Kidney epithelial cell (primary cell): ENCODE results near the gene NMD3. TPM values are rescaled to one million over a fixed set of nuclear protein-coding genes. Genes with fewer than 3 reads are reported as not detected.
A peak's percentile ranks its signal among the peaks of the same experiment; 100 is the strongest.

Source experiments
- DNase-seq: peaks from one replicate; pipeline ENCODE4 v3.0.0-alpha.2; 2010; ENCODE audit warnings: low read depth
- H3K27me3 ChIP-seq: 2 replicates; pipeline ENCODE4 v1.6.0; 2011; ENCODE audit warnings: low read length; ENCODE audit not compliant: control insufficient read depth, insufficient read depth
- H3K36me3 ChIP-seq: 2 replicates; pipeline ENCODE4 v1.5.1; 2011; ENCODE audit warnings: low read length; ENCODE audit not compliant: control insufficient read depth, insufficient read depth
- H3K4me3 ChIP-seq: 2 replicates; pipeline ENCODE4 v1.5.1; 2011; ENCODE audit warnings: low read depth, mild to moderate bottlenecking, control low read depth, low read length
- CTCF ChIP-seq: IDR thresholded peaks from 2 replicates; pipeline ENCODE4 v1.5.1; 2011; ENCODE audit warnings: mild to moderate bottlenecking, moderate library complexity, low read length, control low read depth, inconsistent platforms; ENCODE audit not compliant: insufficient read depth, poor library complexity, severe bottlenecking
- total RNA-seq: library from RNA; depleted of rRNA; stranded (reverse); fragments of >200 nt; gene quantifications from 2 replicates; pipeline ENCODE4 v1.2.3, GENCODE V29; 2015

NMD3 gene
- total RNA-seq, 1 donor from 2014 or later = 53.9 TPM

DNA sequence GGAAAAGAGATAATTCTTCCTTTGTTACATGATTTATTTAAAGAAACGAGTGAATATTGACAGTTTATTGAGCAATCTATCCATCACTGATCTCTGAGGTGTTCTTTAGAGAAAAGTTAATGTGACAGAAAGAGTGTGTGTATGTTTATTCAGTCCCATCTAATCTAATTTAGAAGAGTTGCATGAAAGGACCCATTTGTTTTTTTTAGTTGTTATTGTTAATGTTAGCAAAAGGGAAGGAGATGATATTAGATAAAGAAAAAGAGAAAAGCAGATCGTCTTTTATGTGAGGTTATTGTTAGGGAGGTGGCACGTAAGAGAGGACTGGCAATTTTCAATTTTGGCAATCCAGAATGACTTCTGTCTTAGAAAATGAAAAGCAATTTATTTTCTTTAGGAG, 46.5 kb downstream of the NMD3 start:
- H3K4me3 ChIP-seq = no peak overlapping the region
- H3K27me3 ChIP-seq = no peaks in the 10 kb centered on the region
- no peak for DNase-seq
- TF ChIP-seq CTCF = no peak
- H3K36me3 ChIP-seq = no peaks in the 10 kb centered on the region

- H3K36me3 ChIP-seq = no peaks in the 10 kb centered on the region
- no peaks in the 10 kb centered on the region for H3K27me3 ChIP-seq
- DNase-seq = no peak
- H3K4me3 ChIP-seq = no peak overlapping the region
- no peak for TF ChIP-seq CTCF
Measured at GRCh38 chr3:161268601-161269000, 47.5 kb downstream of the NMD3 start.

DNA sequence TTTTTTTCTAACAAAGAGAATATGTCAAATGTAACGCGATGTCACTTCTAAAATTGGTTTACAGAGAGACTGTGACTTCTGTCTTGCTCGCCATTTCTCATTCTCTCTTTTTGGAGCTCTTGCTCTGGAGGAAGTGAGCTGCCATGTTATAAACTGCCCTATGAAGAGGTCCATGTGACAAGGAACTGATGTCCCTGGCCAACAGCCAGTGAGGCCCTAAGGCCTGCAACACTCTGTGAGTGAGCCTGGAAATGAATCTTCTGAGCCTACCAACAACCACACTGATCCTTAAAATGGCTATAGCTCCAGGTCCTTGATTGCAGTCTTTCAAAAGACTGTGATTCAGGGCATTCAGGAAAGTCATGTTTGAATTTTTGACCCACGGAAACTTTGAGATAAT, 49.9 kb downstream of the NMD3 start:
- no peak for TF ChIP-seq CTCF
- Histone ChIP-seq H3K4me3 (no peak overlapping the region), H3K27me3 (no peaks in the 10 kb centered on the region), H3K36me3 (no peaks in the 10 kb centered on the region)
- no peak for DNase-seq

- Histone ChIP-seq H3K4me3 (no peak overlapping the region), H3K36me3 (no peaks in the 10 kb centered on the region), H3K27me3 (no peaks in the 10 kb centered on the region)
- DNase-seq = no peak
- no peak for TF ChIP-seq CTCF
Measured at GRCh38 chr3:161271646-161272045, 50.5 kb downstream of the NMD3 start.

DNA sequence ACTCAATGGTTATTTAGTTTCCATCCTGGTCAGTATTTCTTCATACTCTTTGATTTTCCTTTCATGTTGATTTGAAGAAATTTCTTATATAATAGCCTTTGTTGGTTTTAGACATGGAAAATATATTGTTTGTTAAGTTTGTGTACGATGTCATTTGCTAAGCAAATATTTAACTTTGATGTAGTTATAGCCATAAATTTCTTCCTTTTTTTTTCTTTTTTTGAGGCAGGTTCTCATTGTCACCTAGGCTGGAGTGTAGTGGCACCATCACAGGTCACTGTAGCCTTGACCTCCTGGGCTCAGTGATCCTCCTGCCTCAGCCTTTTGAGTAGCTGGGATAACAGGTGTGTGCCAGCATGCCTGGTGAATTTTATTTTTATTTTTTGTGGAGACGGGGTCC, 51.4 kb downstream of the NMD3 start:
- DNase-seq = no peak
- no peak for TF ChIP-seq CTCF
- Histone ChIP-seq H3K4me3 (no peak overlapping the region), H3K27me3 (no peaks in the 10 kb centered on the region), H3K36me3 (no peaks in the 10 kb centered on the region)

GRCh38 chr3:161273589-161274218, 52.6 kb downstream of the NMD3 start:
- no peaks in the 10 kb centered on the region for H3K36me3 ChIP-seq
- no peaks in the 10 kb centered on the region for H3K27me3 ChIP-seq
- TF ChIP-seq CTCF = peak; percentile 28
- H3K4me3 ChIP-seq = no peak overlapping the region
- no peak for DNase-seq
